Endothelial cell of umbilical vein (primary cell): ENCODE results near the gene D2HGDH. TPM values are rescaled to one million over a fixed set of nuclear protein-coding genes. Genes with fewer than 3 reads are reported as not detected.

Experiments used
- BruUV-seq: library from RNA; stranded (reverse); fragments of 400-500 nt; replicated peaks from 2 replicates; lab custom pipeline; 2021; lab: Mats Ljungman, UMichigan
- CTCF ChIA-PET: fragments of 300-600, 350-600 bp; sonication (Branson Sonifier 250); formaldehyde crosslinking; loops from one replicate; lab custom pipeline; 2021; ENCODE audit warnings: antibody characterized with exemption, inconsistent platforms; lab: Charles Lee
- POLR2A ChIA-PET: fragments of 300-600, 350-600 bp; sonication (Branson Sonifier 250); formaldehyde crosslinking; loops from one replicate; lab custom pipeline; 2021; ENCODE audit warnings: antibody characterized with exemption, inconsistent platforms; lab: Charles Lee
- DNase-seq: peaks from one replicate; pipeline ENCODE4 v3.0.0-alpha.2; 2011; ENCODE audit warnings: low read depth, low spot score
- FAIRE-seq: peaks from 2 replicates; lab custom pipeline; 2011; peaks lifted over from hg19 to GRCh38; lab: Jason Lieb, UNC
- H2AFZ ChIP-seq: 2 replicates; pipeline ENCODE4 v1.6.0; 2012; ENCODE audit warnings: low read depth, low read length, control low read depth, inconsistent platforms
- H3K27ac ChIP-seq: 2 replicates; pipeline ENCODE4 v1.5.1; 2011; ENCODE audit warnings: low read depth, mild to moderate bottlenecking, control low read depth, low read length, moderate library complexity; ENCODE audit not compliant: insufficient read depth
- H3K27me3 ChIP-seq, 2 experiments: 2 replicates each; pipeline versions ENCODE4 v1.6.0 to v1.6.1; 2011; ENCODE audit warnings: low read length in 2 of 2, mixed read lengths in 1 of 2; ENCODE audit not compliant: control insufficient read depth in 2 of 2, insufficient read depth in 2 of 2
- H3K36me3 ChIP-seq, 2 experiments: 2 replicates in 1 of 2; 3 replicates in 1 of 2; pipeline ENCODE4 v1.5.1; 2011; ENCODE audit warnings: low read length in 2 of 2, mild to moderate bottlenecking in 1 of 2, moderate library complexity in 1 of 2; ENCODE audit not compliant: control insufficient read depth in 2 of 2, insufficient read depth in 2 of 2; ENCODE audit errors: extremely low read depth in 1 of 2
- H3K4me1 ChIP-seq: 3 replicates; pipeline ENCODE4 v1.5.1; 2011; ENCODE audit warnings: mild to moderate bottlenecking, low read length; ENCODE audit not compliant: control insufficient read depth, insufficient read depth; ENCODE audit errors: extremely low read depth
- H3K4me2 ChIP-seq: 2 replicates; pipeline ENCODE4 v1.6.1; 2011; ENCODE audit warnings: low read length, control low read depth, mixed read lengths; ENCODE audit not compliant: insufficient read depth
- H3K4me3 ChIP-seq, 3 experiments: fragments of 200-600 bp in 1 of 3; sonication (generic), shearing (Covaris generic) in 1 of 3; replicated peaks in 1 of 3; 2 replicates each; pipeline ENCODE4 v1.5.1; 2011 to 2016; ENCODE audit warnings: control low read depth in 3 of 3, low read length in 3 of 3, mild to moderate bottlenecking in 2 of 3, inconsistent platforms in 1 of 3, low read depth in 1 of 3, moderate library complexity in 1 of 3; ENCODE audit not compliant: insufficient read depth in 1 of 3
- H3K79me2 ChIP-seq: 2 replicates; pipeline ENCODE4 v1.6.0; 2012; ENCODE audit warnings: low read length, inconsistent platforms; ENCODE audit not compliant: control insufficient read depth, insufficient read depth
- H3K9ac ChIP-seq: replicated peaks from 2 replicates; pipeline ENCODE3; 2011; ENCODE audit warnings: low read length, control low read depth; ENCODE audit not compliant: insufficient read depth; ENCODE audit errors: extremely low read depth
- H3K9me1 ChIP-seq: replicated peaks from 3 replicates; pipeline ENCODE4 v1.6.0; 2011; ENCODE audit warnings: mild to moderate bottlenecking, low read length; ENCODE audit not compliant: control insufficient read depth, insufficient read depth; ENCODE audit errors: extremely low read depth
- H3K9me3 ChIP-seq: replicated peaks from 2 replicates; pipeline ENCODE4 v1.5.1; 2012; ENCODE audit warnings: low read length, inconsistent platforms; ENCODE audit not compliant: control insufficient read depth, insufficient read depth
- H4K20me1 ChIP-seq: replicated peaks from 2 replicates; pipeline ENCODE3; 2011; ENCODE audit warnings: mild to moderate bottlenecking, low read length; ENCODE audit not compliant: control insufficient read depth, insufficient read depth; ENCODE audit errors: extremely low read depth
- EZH2 ChIP-seq: IDR thresholded peaks from 2 replicates; pipeline ENCODE4 v1.6.1; 2012; ENCODE audit warnings: borderline replicate concordance, low read depth, mild to moderate bottlenecking, moderate library complexity, low read length, inconsistent platforms; ENCODE audit not compliant: severe bottlenecking
- FOS ChIP-seq: IDR thresholded peaks from 2 replicates; pipeline ENCODE4 v1.6.1; 2011; ENCODE audit warnings: mild to moderate bottlenecking, low read length, moderate library complexity, borderline replicate concordance; ENCODE audit not compliant: insufficient read depth
- GATA2 ChIP-seq: IDR thresholded peaks from 2 replicates; pipeline ENCODE4 v1.7.0; 2011; ENCODE audit warnings: low read depth, mild to moderate bottlenecking, moderate library complexity, mixed read lengths, low read length; ENCODE audit not compliant: insufficient read length, insufficient read depth
- JUN ChIP-seq: IDR thresholded peaks from 2 replicates; pipeline ENCODE4 v1.6.1; 2011; ENCODE audit warnings: borderline replicate concordance, low read depth; ENCODE audit not compliant: insufficient read length, insufficient read depth
- MYC ChIP-seq: IDR thresholded peaks from one replicate; pipeline ENCODE4 v1.6.1; 2011; ENCODE audit warnings: mild to moderate bottlenecking, low read depth, low read length
- POLR2A ChIP-seq: IDR thresholded peaks from 2 replicates; pipeline ENCODE4 v1.6.1; 2012; ENCODE audit warnings: low read depth, mild to moderate bottlenecking, control low read depth, low read length
- POLR2AphosphoS5 ChIP-seq: IDR thresholded peaks from 2 replicates; pipeline ENCODE4 v1.6.1; 2012; ENCODE audit warnings: low read depth, mild to moderate bottlenecking, control low read depth, low read length, moderate library complexity; ENCODE audit not compliant: insufficient read depth
- dilution Hi-C: fragments of 300-500 bp; cut with MboI; formaldehyde crosslinking; loops from one replicate; pipeline ENCODE4 v1.15.0; 2019; ENCODE audit warnings: low sequenced_read_pairs; ENCODE audit not compliant: extremely low pct_ligation_motif_present
- intact Hi-C: fragments of 100-400 bp; cut with micrococcal nuclease; formaldehyde crosslinking; loops from one replicate; pipeline ENCODE4 v1.10.0; 2022
- polyA plus RNA-seq, 4 experiments: library from polyadenylated mRNA; depleted of rRNA in 3 of 4; stranded (reverse) in 3 of 4; unstranded in 1 of 4; fragments of >200 nt; gene quantifications; 2 replicates each; pipeline versions ENCODE4 v1.2.1 to v1.2.3, GENCODE V29; 2011 to 2012; ENCODE audit warnings: missing spikeins in 1 of 4
- total RNA-seq: library from RNA; stranded (reverse); gene quantifications from 2 replicates; pipeline ENCODE4 v1.2.3, GENCODE V29; 2021
- TF ChIP-seq, protein P1 (sequence below): IDR thresholded peaks from 2 replicates; pipeline ENCODE4 v1.6.1; 2011; ENCODE audit not compliant: insufficient read depth, insufficient read length
- TF ChIP-seq, protein P2 (sequence below), 2 donors: IDR thresholded peaks; 1 replicate in 1 of 2; 2 replicates in 1 of 2; pipeline ENCODE4 v1.5.1; 2011; ENCODE audit warnings: low read length in 2 of 2, mild to moderate bottlenecking in 2 of 2, moderate library complexity in 2 of 2, control low read depth in 1 of 2, inconsistent platforms in 1 of 2, low read depth in 1 of 2; ENCODE audit not compliant: insufficient read depth in 1 of 2; ENCODE audit errors: extremely low read depth in 1 of 2

Gene D2HGDH
- total and polyA plus RNA-seq, 2 donors (not counting 3 experiments of a cell fraction or from before 2014, with no cell fraction given) = 22.3 TPM

DNA sequence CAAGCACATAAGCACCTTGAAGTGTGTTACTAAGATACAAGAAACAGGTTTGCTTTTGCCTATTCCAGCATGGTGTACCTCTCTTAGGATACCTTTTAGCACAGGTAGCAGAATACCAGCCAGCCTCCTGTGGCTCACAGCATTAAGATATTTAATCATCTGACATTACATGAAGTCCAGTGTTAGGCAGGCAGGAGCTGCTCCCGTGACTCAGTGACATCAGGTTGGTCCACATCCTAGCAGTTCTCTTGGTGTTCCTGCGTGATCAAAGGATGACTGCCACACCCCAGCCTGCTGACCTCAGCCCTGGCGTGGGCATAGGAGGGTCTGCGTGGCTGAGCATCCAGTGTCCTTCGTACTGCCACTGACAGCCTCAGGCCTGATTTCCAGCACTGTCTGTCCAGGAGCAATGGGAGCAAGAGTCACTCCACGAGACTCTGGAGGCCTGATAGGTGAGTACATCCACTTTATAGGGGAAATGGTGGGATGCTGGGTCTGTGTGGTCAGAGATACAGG lies 44.2 kb upstream of the D2HGDH start:
- H3K27me3 ChIP-seq = no peaks in the 10 kb centered on the region
- no peak for FAIRE-seq
- H3K9me3 ChIP-seq = no peaks in the 10 kb centered on the region
- no peak overlapping the region for H3K9ac ChIP-seq
- DNase-seq = no peak
- BruUV-seq = no TSS peak
- no peak for TF ChIP-seq MYC
- no peaks in the 10 kb centered on the region for H4K20me1 ChIP-seq
- dilution Hi-C loops = no loop called here
- H2AFZ ChIP-seq = no peak overlapping the region
- peaks cover 31% of the 10 kb centered on the region for H3K79me2 ChIP-seq
- CTCF ChIA-PET = interaction anchor here (0.5 to 1.3 kb wide), 2 partner anchors 11 to 241 kb away, joined by 3 read pairs; partner anchors contain the start of gene ING5
- H3K27ac ChIP-seq = no peak overlapping the region
- intact Hi-C loops = no loop called here
- H3K9me1 ChIP-seq = no peaks in the 10 kb centered on the region
- H3K36me3 ChIP-seq = peaks cover 5 to 20% of the 10 kb centered on the region in 2 experiments
- H3K4me2 ChIP-seq = no peak overlapping the region
- POLR2A ChIA-PET = no interaction called here
- peaks cover 13% of the 10 kb centered on the region for H3K4me1 ChIP-seq
- H3K4me3 ChIP-seq = no peak overlapping the region

DNA sequence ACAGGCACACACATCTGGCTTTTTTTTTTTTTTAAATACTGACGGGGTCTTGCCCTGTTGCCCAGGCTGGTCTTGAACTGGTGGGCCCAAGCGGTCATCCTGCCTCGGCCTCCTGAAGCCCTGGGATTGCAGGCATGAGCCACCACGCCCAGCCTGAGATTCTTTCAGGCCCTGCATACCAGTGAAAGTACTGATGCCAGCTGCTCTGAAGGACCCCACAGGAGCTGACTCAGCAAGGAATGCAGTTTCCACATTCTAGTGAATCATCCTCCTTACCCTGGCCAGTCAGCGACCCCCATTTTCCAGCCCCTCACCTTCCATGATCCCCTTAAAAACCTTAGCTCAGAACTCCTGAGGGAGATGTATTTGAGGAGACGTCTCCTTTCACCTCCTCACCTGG lies 42.0 kb upstream of the D2HGDH start:
- dilution Hi-C loops (no loop called here), intact Hi-C loops (no loop called here)
- no peaks in the 10 kb centered on the region for H4K20me1 ChIP-seq
- no peak overlapping the region for H3K4me2 ChIP-seq
- TF ChIP-seq EZH2 = no peak
- no peak for TF ChIP-seq POLR2A
- TF ChIP-seq JUN = no peak
- no peak for TF ChIP-seq POLR2AphosphoS5
- TF ChIP-seq, protein P1, sequence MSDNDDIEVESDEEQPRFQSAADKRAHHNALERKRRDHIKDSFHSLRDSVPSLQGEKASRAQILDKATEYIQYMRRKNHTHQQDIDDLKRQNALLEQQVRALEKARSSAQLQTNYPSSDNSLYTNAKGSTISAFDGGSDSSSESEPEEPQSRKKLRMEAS = no peak
- no peak for TF ChIP-seq FOS
- no peak for TF ChIP-seq MYC
- TF ChIP-seq GATA2 = no peak
- TF ChIP-seq, protein P2, sequence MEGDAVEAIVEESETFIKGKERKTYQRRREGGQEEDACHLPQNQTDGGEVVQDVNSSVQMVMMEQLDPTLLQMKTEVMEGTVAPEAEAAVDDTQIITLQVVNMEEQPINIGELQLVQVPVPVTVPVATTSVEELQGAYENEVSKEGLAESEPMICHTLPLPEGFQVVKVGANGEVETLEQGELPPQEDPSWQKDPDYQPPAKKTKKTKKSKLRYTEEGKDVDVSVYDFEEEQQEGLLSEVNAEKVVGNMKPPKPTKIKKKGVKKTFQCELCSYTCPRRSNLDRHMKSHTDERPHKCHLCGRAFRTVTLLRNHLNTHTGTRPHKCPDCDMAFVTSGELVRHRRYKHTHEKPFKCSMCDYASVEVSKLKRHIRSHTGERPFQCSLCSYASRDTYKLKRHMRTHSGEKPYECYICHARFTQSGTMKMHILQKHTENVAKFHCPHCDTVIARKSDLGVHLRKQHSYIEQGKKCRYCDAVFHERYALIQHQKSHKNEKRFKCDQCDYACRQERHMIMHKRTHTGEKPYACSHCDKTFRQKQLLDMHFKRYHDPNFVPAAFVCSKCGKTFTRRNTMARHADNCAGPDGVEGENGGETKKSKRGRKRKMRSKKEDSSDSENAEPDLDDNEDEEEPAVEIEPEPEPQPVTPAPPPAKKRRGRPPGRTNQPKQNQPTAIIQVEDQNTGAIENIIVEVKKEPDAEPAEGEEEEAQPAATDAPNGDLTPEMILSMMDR (IDR thresholded peaks at IDR 0.05; ENCODE audit: extremely low read depth in 1 of 2, insufficient read depth in 1 of 2, low read depth in 1 of 2, low read length in 2 of 2) = no peak
- ChIA-PET POLR2A (interaction anchor here (0.6 to 0.7 kb wide), 2 partner anchors 49 to 51 kb away, joined by 3 to 15 read pairs; no protein-coding TSS in a partner anchor), CTCF (no interaction called here)
- H2AFZ ChIP-seq = no peak overlapping the region
- no peak overlapping the region for H3K9ac ChIP-seq
- peaks cover 5 to 20% of the 10 kb centered on the region in 2 experiments for H3K36me3 ChIP-seq
- peaks cover 8% of the 10 kb centered on the region for H3K4me1 ChIP-seq
- no peak overlapping the region for H3K27ac ChIP-seq
- H3K27me3 ChIP-seq = no peaks in the 10 kb centered on the region
- BruUV-seq = no TSS peak
- no peaks in the 10 kb centered on the region for H3K9me1 ChIP-seq
- DNase-seq = no peak
- peaks cover 17% of the 10 kb centered on the region for H3K79me2 ChIP-seq
- no peaks in the 10 kb centered on the region for H3K9me3 ChIP-seq
- FAIRE-seq = no peak
- no peak overlapping the region for H3K4me3 ChIP-seq
